Body of pancreas (tissue), 4 donors: Measurements from ENCODE around the gene DIS3L2.

Source experiments
- CTCF ChIP-seq, 7 experiments: fragments of 450-650 bp in 4 of 7; fragments of 200-600 bp in 3 of 7; sonication (generic) in 3 of 7; IDR thresholded peaks; one replicate each; pipeline ENCODE4 v1.5.1; 2016 to 2019; ENCODE audit warnings: antibody characterized with exemption in 7 of 7
- POLR2A ChIP-seq, 3 donors: fragments of 450-650 bp; IDR thresholded peaks; one replicate each; pipeline ENCODE4 v1.6.1; 2016; ENCODE audit warnings: antibody characterized with exemption in 3 of 3, mild to moderate bottlenecking in 2 of 3

GRCh38 chr2:232232915-232233314, 271.4 kb downstream of the DIS3L2 start:
- no peak for TF ChIP-seq CTCF (IDR thresholded peaks at IDR 0.05)
- TF ChIP-seq POLR2A (IDR thresholded peaks at IDR 0.05) = no peak
